Stimulated activated CD4-positive, alpha-beta T cell treated with anti-CD3 and anti-CD28 coated beads, Interleukin-12 subunit alpha, Interleukin-12 subunit beta, amount 100 ng/mL, for 48 hours (primary cell): ENCODE results near the gene STIM1.
"Not testable (repeated sequence)": the region's sequence is repeated elsewhere in the genome, so short reads cannot be mapped to it uniquely, and the experiment has no call there.

Experiments used
- DNase-seq, 3 donors: peaks; one replicate each; pipeline ENCODE4 v3.0.0-alpha.2; 2020; ENCODE audit warnings: low read depth in 2 of 3, low spot score in 1 of 3

The STIM1 gene

GRCh38 chr11:4018641-4019040 lies 163.2 kb downstream of the STIM1 start:
- no peak for DNase-seq

- no peak for DNase-seq
Observed at GRCh38 chr11:4019891-4020290, 164.4 kb downstream of the STIM1 start.

- no peak for DNase-seq
Observed at GRCh38 chr11:4022669-4023068, 167.2 kb downstream of the STIM1 start.

GRCh38 chr11:4025248-4025966 lies 169.9 kb downstream of the STIM1 start:
- DNase-seq, result no peak

- DNase-seq, result no peak
Observed at GRCh38 chr11:4025967-4026324, 170.5 kb downstream of the STIM1 start.

- DNase-seq, result no peak
Observed at GRCh38 chr11:4026389-4026788, 170.9 kb downstream of the STIM1 start.

- no peak for DNase-seq
Observed at GRCh38 chr11:4027746-4028145, 172.3 kb downstream of the STIM1 start.

GRCh38 chr11:4030197-4030596 lies 174.7 kb downstream of the STIM1 start:
- DNase-seq, result no peak

GRCh38 chr11:4032097-4032496 lies 176.6 kb downstream of the STIM1 start:
- no peak for DNase-seq

GRCh38 chr11:4035985-4036384 lies 180.5 kb downstream of the STIM1 start:
- no peak for DNase-seq

- DNase-seq, result no peak
Observed at GRCh38 chr11:4039011-4039410, 183.5 kb downstream of the STIM1 start.

GRCh38 chr11:4040461-4040860 lies 185.0 kb downstream of the STIM1 start:
- no peak for DNase-seq

GRCh38 chr11:4041731-4042391 lies 186.4 kb downstream of the STIM1 start:
- no peak for DNase-seq

- DNase-seq, result no peak
Observed at GRCh38 chr11:4044976-4045646, 189.6 kb downstream of the STIM1 start.

- no peak for DNase-seq
Observed at GRCh38 chr11:4048340-4048739, 192.9 kb downstream of the STIM1 start.

- DNase-seq, result no peak
Observed at GRCh38 chr11:4049006-4049405, 193.5 kb downstream of the STIM1 start.

- no peak for DNase-seq
Observed at GRCh38 chr11:4050138-4050537, 194.7 kb downstream of the STIM1 start.

- DNase-seq, result not testable (repeated sequence)
Observed at GRCh38 chr11:4053200-4053599, 197.7 kb downstream of the STIM1 start.

- DNase-seq, result no peak
Observed at GRCh38 chr11:4054643-4055042, 199.2 kb downstream of the STIM1 start.

GRCh38 chr11:4059424-4059823 lies 204.0 kb downstream of the STIM1 start:
- no peak for DNase-seq

GRCh38 chr11:4060182-4060923 lies 204.9 kb downstream of the STIM1 start:
- DNase-seq, result no peak

GRCh38 chr11:4061700-4062099 lies 206.2 kb downstream of the STIM1 start:
- DNase-seq, result no peak
